Measurements from ENCODE around the gene TUBGCP2. TPM values are rescaled to one million over a fixed set of nuclear protein-coding genes. Genes with fewer than 3 reads are reported as not detected.

TUBGCP2 gene
- total RNA-seq, 1 experiment from 2014 or later, result 35.4 TPM

DNA sequence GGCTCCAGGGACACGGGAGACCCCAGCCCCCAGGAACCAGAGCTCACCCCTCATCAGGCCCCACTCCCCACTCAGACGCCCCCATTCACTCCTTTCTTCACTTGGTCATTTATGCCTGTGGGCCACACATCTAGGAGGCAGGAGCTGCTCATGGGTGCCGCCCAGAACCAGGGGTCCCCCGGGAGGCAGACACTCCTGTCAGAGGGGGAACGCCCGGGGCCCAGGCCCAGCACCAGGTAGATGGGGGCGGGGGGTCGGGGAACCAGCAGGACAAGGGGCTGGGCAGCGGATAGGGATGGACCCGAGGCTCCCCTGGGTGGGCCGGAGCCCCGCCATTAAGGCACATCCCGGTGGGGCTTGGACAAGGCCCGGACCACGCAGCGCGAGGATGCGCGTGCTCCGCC, 16.2 kb upstream of the TUBGCP2 start:
- BruUV-seq (replicated peaks), result no TSS peak
- no peak overlapping the region for H3K27ac ChIP-seq (ENCODE audit: low read depth, low read length)
- H3K9me2 ChIP-seq (ENCODE audit: insufficient read depth), result no peaks in the 10 kb centered on the region
- no peaks in the 10 kb centered on the region for H4K20me1 ChIP-seq (ENCODE audit: insufficient read depth)
- H3K9ac ChIP-seq (ENCODE audit: low read length), result no peak overlapping the region
- no peak overlapping the region for H3K4me3 ChIP-seq (replicated peaks in 1 of 2; ENCODE audit: low read depth in 1 of 2, low read length in 2 of 2)
- ChIA-PET POLR2A (interaction anchor here (0.6 kb wide), 1 partner anchor 358 kb away, joined by 5 read pairs; no protein-coding TSS in a partner anchor), CTCF (no interaction called here), RAD21 (ENCODE audit: low non-redundant PET in 1 of 2, low total read pairs in 2 of 2, uncharacterized antibody in 2 of 2, unreplicated experiment in 2 of 2) (no interaction called here)
- no peaks in the 10 kb centered on the region for H3K79me2 ChIP-seq (ENCODE audit: insufficient read depth, low read length)
- TF ChIP-seq SIN3A (IDR thresholded peaks at IDR 0.05; ENCODE audit: low read depth), result no peak
- no peak for TF ChIP-seq EGR1 (IDR thresholded peaks at IDR 0.05; ENCODE audit: low read depth)
- TF ChIP-seq CBX3 (IDR thresholded peaks at IDR 0.05; ENCODE audit: low read depth), result no peak
- TF ChIP-seq FOSL1 (IDR thresholded peaks at IDR 0.05; ENCODE audit: low read depth), result no peak
- TF ChIP-seq TCF7L2 (IDR thresholded peaks at IDR 0.05; ENCODE audit: borderline replicate concordance, extremely low read depth, insufficient read depth, insufficient read length), result no peak
- TF ChIP-seq, protein P1, sequence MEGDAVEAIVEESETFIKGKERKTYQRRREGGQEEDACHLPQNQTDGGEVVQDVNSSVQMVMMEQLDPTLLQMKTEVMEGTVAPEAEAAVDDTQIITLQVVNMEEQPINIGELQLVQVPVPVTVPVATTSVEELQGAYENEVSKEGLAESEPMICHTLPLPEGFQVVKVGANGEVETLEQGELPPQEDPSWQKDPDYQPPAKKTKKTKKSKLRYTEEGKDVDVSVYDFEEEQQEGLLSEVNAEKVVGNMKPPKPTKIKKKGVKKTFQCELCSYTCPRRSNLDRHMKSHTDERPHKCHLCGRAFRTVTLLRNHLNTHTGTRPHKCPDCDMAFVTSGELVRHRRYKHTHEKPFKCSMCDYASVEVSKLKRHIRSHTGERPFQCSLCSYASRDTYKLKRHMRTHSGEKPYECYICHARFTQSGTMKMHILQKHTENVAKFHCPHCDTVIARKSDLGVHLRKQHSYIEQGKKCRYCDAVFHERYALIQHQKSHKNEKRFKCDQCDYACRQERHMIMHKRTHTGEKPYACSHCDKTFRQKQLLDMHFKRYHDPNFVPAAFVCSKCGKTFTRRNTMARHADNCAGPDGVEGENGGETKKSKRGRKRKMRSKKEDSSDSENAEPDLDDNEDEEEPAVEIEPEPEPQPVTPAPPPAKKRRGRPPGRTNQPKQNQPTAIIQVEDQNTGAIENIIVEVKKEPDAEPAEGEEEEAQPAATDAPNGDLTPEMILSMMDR (IDR thresholded peaks at IDR 0.05 in 2 of 3, conservative IDR thresholded peaks at IDR 0.05 in 1 of 3; ENCODE audit: borderline replicate concordance in 1 of 3, insufficient read depth in 1 of 3, low read depth in 2 of 3, low read length in 2 of 3), result no peak
- no peak for TF ChIP-seq RAD21 (IDR thresholded peaks at IDR 0.05; ENCODE audit: low read depth)
- TF ChIP-seq ZFX (IDR thresholded peaks at IDR 0.05), result no peak
- TF ChIP-seq, protein P2, sequence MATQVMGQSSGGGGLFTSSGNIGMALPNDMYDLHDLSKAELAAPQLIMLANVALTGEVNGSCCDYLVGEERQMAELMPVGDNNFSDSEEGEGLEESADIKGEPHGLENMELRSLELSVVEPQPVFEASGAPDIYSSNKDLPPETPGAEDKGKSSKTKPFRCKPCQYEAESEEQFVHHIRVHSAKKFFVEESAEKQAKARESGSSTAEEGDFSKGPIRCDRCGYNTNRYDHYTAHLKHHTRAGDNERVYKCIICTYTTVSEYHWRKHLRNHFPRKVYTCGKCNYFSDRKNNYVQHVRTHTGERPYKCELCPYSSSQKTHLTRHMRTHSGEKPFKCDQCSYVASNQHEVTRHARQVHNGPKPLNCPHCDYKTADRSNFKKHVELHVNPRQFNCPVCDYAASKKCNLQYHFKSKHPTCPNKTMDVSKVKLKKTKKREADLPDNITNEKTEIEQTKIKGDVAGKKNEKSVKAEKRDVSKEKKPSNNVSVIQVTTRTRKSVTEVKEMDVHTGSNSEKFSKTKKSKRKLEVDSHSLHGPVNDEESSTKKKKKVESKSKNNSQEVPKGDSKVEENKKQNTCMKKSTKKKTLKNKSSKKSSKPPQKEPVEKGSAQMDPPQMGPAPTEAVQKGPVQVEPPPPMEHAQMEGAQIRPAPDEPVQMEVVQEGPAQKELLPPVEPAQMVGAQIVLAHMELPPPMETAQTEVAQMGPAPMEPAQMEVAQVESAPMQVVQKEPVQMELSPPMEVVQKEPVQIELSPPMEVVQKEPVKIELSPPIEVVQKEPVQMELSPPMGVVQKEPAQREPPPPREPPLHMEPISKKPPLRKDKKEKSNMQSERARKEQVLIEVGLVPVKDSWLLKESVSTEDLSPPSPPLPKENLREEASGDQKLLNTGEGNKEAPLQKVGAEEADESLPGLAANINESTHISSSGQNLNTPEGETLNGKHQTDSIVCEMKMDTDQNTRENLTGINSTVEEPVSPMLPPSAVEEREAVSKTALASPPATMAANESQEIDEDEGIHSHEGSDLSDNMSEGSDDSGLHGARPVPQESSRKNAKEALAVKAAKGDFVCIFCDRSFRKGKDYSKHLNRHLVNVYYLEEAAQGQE (IDR thresholded peaks at IDR 0.05; ENCODE audit: low read depth), result no peak
- no peak overlapping the region for H2AFZ ChIP-seq (ENCODE audit: low read depth, low read length, poor library complexity, severe bottlenecking)
- H3K4me1 ChIP-seq (ENCODE audit: control insufficient read depth in 1 of 2, insufficient read depth in 2 of 2, low read length in 2 of 2), result peaks cover 3 to 20% of the 10 kb centered on the region in 2 experiments
- intact Hi-C loops (cut with micrococcal nuclease), result no loop called here
- H3K4me2 ChIP-seq (ENCODE audit: low read length), result no peak overlapping the region; the same call in 1 of the 2 replicates
- H3K27me3 ChIP-seq (ENCODE audit: insufficient read depth, low read length), result no peaks in the 10 kb centered on the region
- no peaks in the 10 kb centered on the region for H3K9me3 ChIP-seq (ENCODE audit: control insufficient read depth in 1 of 2, insufficient read depth in 1 of 2, low read depth in 1 of 2, low read length in 2 of 2)
- H3K36me3 ChIP-seq (ENCODE audit: control insufficient read depth in 1 of 2, insufficient read depth in 2 of 2, low read length in 2 of 2), result no peaks in the 10 kb centered on the region
- DNase-seq (ENCODE audit: low read depth, low spot score), result no peak
- no peak for ATAC-seq
